Calu3 (cell line): ENCODE results near the gene C10orf90. TPM values are rescaled to one million over a fixed set of nuclear protein-coding genes. Genes with fewer than 3 reads are reported as not detected.
"Not testable (repeated sequence)": the region's sequence is repeated elsewhere in the genome, so short reads cannot be mapped to it uniquely, and the experiment has no call there.

Experiments
- BruUV-seq: library from RNA; stranded (reverse); fragments of 400-500 nt; replicated peaks from 2 replicates; lab custom pipeline; 2021; lab: Mats Ljungman, UMichigan
- CTCF ChIA-PET: fragments of 300-600 bp; sonication (Branson Sonifier 250); formaldehyde crosslinking; loops from one replicate; lab custom pipeline; 2022; ENCODE audit warnings: antibody characterized with exemption; lab: Charles Lee
- DNase-seq: peaks from one replicate; pipeline ENCODE4 v3.0.0; 2022
- H3K27ac Mint-ChIP-seq: one replicate; pipeline ENCODE4 v1.8.0; 2022; ENCODE audit warnings: mixed read lengths; ENCODE audit not compliant: unreplicated experiment
- H3K27me3 Mint-ChIP-seq: one replicate; pipeline ENCODE4 v1.8.0; 2022; ENCODE audit warnings: mixed read lengths; ENCODE audit not compliant: unreplicated experiment
- H3K36me3 Mint-ChIP-seq: one replicate; pipeline ENCODE4 v1.8.0; 2022; ENCODE audit warnings: mild to moderate bottlenecking, moderate library complexity, mixed read lengths; ENCODE audit not compliant: insufficient read depth, unreplicated experiment
- H3K4me1 Mint-ChIP-seq: one replicate; pipeline ENCODE4 v1.8.0; 2022; ENCODE audit warnings: mild to moderate bottlenecking, low read depth, mixed read lengths; ENCODE audit not compliant: unreplicated experiment
- H3K4me3 Mint-ChIP-seq: one replicate; pipeline ENCODE4 v1.8.0; 2022; ENCODE audit warnings: mild to moderate bottlenecking, low read depth, moderate library complexity, mixed read lengths; ENCODE audit not compliant: unreplicated experiment
- H3K9me3 Mint-ChIP-seq: one replicate; pipeline ENCODE4 v1.8.0; 2022; ENCODE audit warnings: low read depth, mixed read lengths; ENCODE audit not compliant: unreplicated experiment
- intact Hi-C: fragments of 100-400 bp; cut with micrococcal nuclease; formaldehyde crosslinking; loops from one replicate; pipeline ENCODE4 v1.10.0; 2022; ENCODE audit not compliant: unreplicated experiment
- total RNA-seq: library from RNA; stranded (reverse); gene quantifications from 2 replicates; pipeline ENCODE4 v1.2.3, GENCODE V29; 2022
- TF ChIP-seq, protein P1 (sequence below): fragments of 200-600 bp; IDR thresholded peaks from one replicate; pipeline ENCODE4 v1.8.0; 2022; ENCODE audit warnings: antibody characterized with exemption; ENCODE audit not compliant: unreplicated experiment

Gene C10orf90
- total RNA-seq, 1 experiment from 2014 or later: not detected

DNA sequence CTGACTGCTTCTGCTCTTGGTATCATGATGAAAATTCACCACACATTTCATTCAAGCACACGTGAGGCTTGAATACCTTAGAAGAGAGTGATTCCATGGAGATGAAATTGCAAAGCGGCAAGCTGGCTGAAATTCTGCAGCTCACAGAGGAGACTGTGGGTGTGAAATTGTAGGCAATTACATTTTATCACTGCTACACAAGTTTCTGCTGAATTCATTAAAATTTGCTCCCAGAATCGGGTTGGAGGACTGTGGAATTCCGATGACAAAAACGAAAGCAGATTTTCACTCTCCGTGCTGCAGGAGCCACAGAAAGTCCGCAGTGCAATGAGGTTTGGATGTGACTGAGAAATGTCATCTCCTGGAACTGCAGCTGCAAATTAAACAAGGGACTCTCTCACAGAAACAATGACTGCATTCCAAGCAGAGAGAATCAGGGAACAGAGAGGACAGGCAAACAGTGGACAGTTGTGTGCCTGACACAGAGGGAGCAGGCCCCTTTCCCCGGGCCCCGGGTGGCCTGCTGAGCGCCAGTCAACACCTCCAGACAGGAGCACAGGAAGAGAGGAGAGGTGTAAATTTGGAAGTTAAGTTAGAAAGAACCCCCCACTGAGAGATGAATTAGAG, 109.1 kb downstream of the C10orf90 start:
- CTCF ChIA-PET: no interaction called here
- intact Hi-C loops: no loop called here
- H3K27me3 Mint-ChIP-seq: peaks cover 21% of the 10 kb centered on the region
- H3K27ac Mint-ChIP-seq: no peak overlapping the region
- TF ChIP-seq, protein P1, sequence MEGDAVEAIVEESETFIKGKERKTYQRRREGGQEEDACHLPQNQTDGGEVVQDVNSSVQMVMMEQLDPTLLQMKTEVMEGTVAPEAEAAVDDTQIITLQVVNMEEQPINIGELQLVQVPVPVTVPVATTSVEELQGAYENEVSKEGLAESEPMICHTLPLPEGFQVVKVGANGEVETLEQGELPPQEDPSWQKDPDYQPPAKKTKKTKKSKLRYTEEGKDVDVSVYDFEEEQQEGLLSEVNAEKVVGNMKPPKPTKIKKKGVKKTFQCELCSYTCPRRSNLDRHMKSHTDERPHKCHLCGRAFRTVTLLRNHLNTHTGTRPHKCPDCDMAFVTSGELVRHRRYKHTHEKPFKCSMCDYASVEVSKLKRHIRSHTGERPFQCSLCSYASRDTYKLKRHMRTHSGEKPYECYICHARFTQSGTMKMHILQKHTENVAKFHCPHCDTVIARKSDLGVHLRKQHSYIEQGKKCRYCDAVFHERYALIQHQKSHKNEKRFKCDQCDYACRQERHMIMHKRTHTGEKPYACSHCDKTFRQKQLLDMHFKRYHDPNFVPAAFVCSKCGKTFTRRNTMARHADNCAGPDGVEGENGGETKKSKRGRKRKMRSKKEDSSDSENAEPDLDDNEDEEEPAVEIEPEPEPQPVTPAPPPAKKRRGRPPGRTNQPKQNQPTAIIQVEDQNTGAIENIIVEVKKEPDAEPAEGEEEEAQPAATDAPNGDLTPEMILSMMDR: no peak
- DNase-seq: no peak
- H3K4me3 Mint-ChIP-seq: no peak overlapping the region
- no peaks in the 10 kb centered on the region for H3K36me3 Mint-ChIP-seq
- peaks cover 1% of the 10 kb centered on the region for H3K9me3 Mint-ChIP-seq
- no peaks in the 10 kb centered on the region for H3K4me1 Mint-ChIP-seq
- BruUV-seq: no TSS peak

DNA sequence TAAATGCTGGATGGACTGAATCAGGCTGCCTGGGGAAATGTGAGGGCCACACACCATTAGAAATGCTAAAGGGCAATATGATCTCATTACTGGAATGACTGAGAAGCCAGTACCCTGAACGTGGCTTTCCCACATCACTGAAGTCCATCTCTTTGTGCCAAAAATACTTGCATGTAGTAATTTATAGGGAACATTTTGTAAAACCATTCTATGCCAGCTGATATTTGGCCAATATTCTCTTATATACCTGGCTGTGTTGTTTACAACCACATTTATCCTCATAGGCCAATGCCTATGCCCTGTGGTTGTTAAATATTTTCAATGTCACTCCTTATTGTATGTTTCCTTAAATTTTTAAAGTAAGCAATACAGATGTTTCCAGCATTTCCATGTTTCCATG, 111.6 kb downstream of the C10orf90 start:
- Mint-ChIP-seq H3K9me3 (no peaks in the 10 kb centered on the region), H3K27ac (no peak overlapping the region), H3K4me3 (no peak overlapping the region), H3K36me3 (no peaks in the 10 kb centered on the region), H3K27me3 (peaks cover 16% of the 10 kb centered on the region), H3K4me1 (no peaks in the 10 kb centered on the region)
- intact Hi-C loops: no loop called here
- TF ChIP-seq, protein P1: no peak
- no TSS peak for BruUV-seq
- CTCF ChIA-PET: no interaction called here
- DNase-seq: no peak

DNA sequence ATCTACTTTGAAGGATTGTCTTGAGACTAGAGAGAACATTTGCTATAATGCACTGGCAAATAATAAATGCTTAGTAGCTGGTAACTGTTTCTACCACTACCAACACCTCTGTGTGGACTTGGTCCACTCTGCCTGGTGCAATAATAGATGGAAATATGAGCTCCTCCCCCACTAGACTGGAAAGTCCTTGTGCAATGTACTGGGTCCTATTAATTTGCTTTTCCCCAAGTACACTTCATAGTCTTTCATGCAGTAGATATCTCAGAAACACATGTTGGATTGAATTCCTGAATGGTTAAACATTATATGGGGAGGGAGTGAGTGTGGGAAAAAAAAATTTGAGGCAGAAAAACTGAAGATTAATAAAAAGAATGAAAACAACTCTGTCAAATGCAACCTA, 119.3 kb downstream of the C10orf90 start:
- Mint-ChIP-seq H3K4me1 (no peaks in the 10 kb centered on the region), H3K4me3 (no peak overlapping the region), H3K27me3 (no peaks in the 10 kb centered on the region), H3K9me3 (peaks cover 3% of the 10 kb centered on the region), H3K27ac (no peak overlapping the region), H3K36me3 (no peaks in the 10 kb centered on the region)
- BruUV-seq: no TSS peak
- CTCF ChIA-PET: interaction anchor here (0.6 kb wide), 1 partner anchor 12 kb away, joined by 3 read pairs; no protein-coding TSS in a partner anchor
- intact Hi-C loops: no loop called here
- TF ChIP-seq, protein P1: no peak
- no peak for DNase-seq

DNA sequence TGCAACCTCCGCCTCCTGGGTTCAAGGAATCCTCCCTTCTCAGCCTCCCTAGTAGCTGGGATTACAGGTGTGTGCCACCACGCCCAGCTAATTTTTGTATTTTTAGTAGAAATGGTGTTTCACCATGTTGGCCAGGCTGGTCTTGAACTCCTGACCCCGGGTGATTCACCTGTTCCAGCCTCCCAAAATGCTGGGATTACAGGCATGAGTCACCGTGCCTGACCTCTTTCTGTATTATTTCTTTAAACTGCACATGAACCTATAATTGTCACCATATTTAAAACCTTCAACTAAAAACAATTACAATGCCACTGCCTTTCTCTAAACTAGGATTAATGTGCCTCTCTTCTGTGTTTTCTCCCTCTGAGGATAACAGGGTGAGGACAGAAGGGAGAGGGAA, 119.9 kb downstream of the C10orf90 start:
- DNase-seq, H3K27me3 Mint-ChIP-seq, H3K36me3 Mint-ChIP-seq, intact Hi-C loops, BruUV-seq, H3K4me3 Mint-ChIP-seq, H3K9me3 Mint-ChIP-seq, H3K27ac Mint-ChIP-seq, H3K4me1 Mint-ChIP-seq: not testable (repeated sequence)
- CTCF ChIA-PET: interaction anchor here (0.6 kb wide), 1 partner anchor 13 kb away, joined by 3 read pairs; no protein-coding TSS in a partner anchor

DNA sequence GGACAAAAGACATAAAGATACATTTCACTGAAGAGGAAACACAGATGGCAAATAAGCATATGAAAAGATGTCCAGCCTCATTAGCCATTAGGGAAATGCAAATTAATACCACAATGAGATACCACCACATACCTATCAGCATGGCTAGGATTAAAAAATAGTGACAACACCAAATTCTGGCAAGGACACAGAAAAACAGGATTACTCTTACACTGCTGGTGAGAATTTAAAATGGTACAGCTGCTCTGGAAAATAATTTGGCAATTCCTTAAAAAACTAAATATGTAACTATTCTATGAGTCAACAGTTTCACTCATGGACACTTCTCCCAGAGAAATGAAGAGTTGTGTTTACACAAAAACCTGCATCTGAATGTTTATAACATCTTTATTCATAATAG, 121.1 kb downstream of the C10orf90 start:
- no peaks in the 10 kb centered on the region for H3K4me1 Mint-ChIP-seq
- TF ChIP-seq, protein P1: no peak
- H3K27ac Mint-ChIP-seq: no peak overlapping the region
- no peak for DNase-seq
- CTCF ChIA-PET: interaction anchor here (0.6 kb wide), 1 partner anchor 14 kb away, joined by 4 read pairs; no protein-coding TSS in a partner anchor
- H3K27me3 Mint-ChIP-seq: no peaks in the 10 kb centered on the region
- H3K9me3 Mint-ChIP-seq: peaks cover 6% of the 10 kb centered on the region
- intact Hi-C loops: no loop called here
- no TSS peak for BruUV-seq
- H3K36me3 Mint-ChIP-seq: no peaks in the 10 kb centered on the region
- H3K4me3 Mint-ChIP-seq: no peak overlapping the region
